Measurements from ENCODE around the gene KIF5B. TPM values are rescaled to one million over a fixed set of nuclear protein-coding genes. Genes with fewer than 3 reads are reported as not detected.
A peak's percentile ranks its signal among the peaks of the same experiment; 100 is the strongest.

The KIF5B gene
- total and polyA plus RNA-seq, 2 of the 4 experiments (the other 2 are of a cell fraction) = 33.5 to 68.5 TPM

- Histone ChIP-seq H2AK5ac (ENCODE audit: low read depth, low read length) (no peak overlapping the region), H3K9ac (ENCODE audit: low read depth, low read length) (no peak overlapping the region), H3K4me2 (ENCODE audit: low read depth, low read length) (no peak overlapping the region), H3K18ac (ENCODE audit: low read depth, low read length) (no peak overlapping the region), H2BK15ac (ENCODE audit: low read depth, low read length) (no peak overlapping the region), H3K23ac (ENCODE audit: low read depth, low read length) (no peak overlapping the region), H3K4me3 (ENCODE audit: insufficient read depth, low read depth, low read length) (no peak overlapping the region), H2BK120ac (ENCODE audit: low read depth, low read length) (no peak overlapping the region), H4K5ac (ENCODE audit: low read depth, low read length) (no peak overlapping the region), H3K4ac (ENCODE audit: low read depth, low read length) (no peak overlapping the region), H4K91ac (ENCODE audit: insufficient read depth, low read depth, low read length) (no peak overlapping the region), H3K36me3 (ENCODE audit: control insufficient read depth, insufficient read depth, low read length) (peaks cover 6% of the 10 kb centered on the region), H2AFZ (replicated peaks; ENCODE audit: low read length, poor library complexity) (no peak overlapping the region), H4K20me1 (ENCODE audit: insufficient read depth, low read length) (peaks cover 4% of the 10 kb centered on the region; the same call in 1 of the 2 replicates), H3K4me1 (ENCODE audit: control insufficient read depth, insufficient read depth, low read length) (peaks cover 3% of the 10 kb centered on the region; the same call in 1 of the 2 replicates), H4K8ac (ENCODE audit: low read depth in 2 of 2, low read length in 2 of 2) (no peak overlapping the region), H2BK5ac (ENCODE audit: low read depth, low read length, poor library complexity, severe bottlenecking) (no peak overlapping the region), H3K79me1 (ENCODE audit: low read depth in 1 of 2, low read length in 2 of 2) (peaks cover 0 to 10% of the 10 kb centered on the region in 2 experiments; a peak in 1 of 4 replicates), H3K27me3 (ENCODE audit: control insufficient read depth, insufficient read depth, low read length) (no peaks in the 10 kb centered on the region), H3K27ac (ENCODE audit: insufficient read depth, low read length) (no peak overlapping the region), H3K9me1 (ENCODE audit: insufficient read depth, low read length) (peaks cover 10% of the 10 kb centered on the region), H3K14ac (replicated peaks; ENCODE audit: low read depth, low read length) (no peak overlapping the region), H2AK9ac (replicated peaks; ENCODE audit: low read depth, low read length, poor library complexity) (no peak overlapping the region), H3K9me3 (ENCODE audit: control insufficient read depth, insufficient read depth, low read length) (no peaks in the 10 kb centered on the region), H2BK20ac (ENCODE audit: low read depth, low read length) (no peak overlapping the region), H3K56ac (ENCODE audit: extremely low read depth, insufficient read depth, low read length) (no peak overlapping the region)
- no TSS peak for BruUV-seq (replicated peaks)
- DNase-seq = peak; percentile 40
- POLR2A ChIA-PET (ENCODE audit: unreplicated experiment) = interaction anchor here (0.6 kb wide), 1 partner anchor 193 kb away, joined by 4 read pairs; no protein-coding TSS in a partner anchor
- CTCF ChIA-PET = interaction anchor here (0.6 kb wide), 1 partner anchor 74 kb away, joined by 4 read pairs; no protein-coding TSS in a partner anchor
- 36 to 100% methylated on average over 1 to 2 of the region's 4 CpGs for WGBS, 2 experiments (ENCODE audit: extremely low coverage in 2 of 2, insufficient read length in 1 of 2)
- in situ Hi-C loops (cut with MboI; ENCODE audit: low sequenced_read_pairs) = no loop called here
- TF ChIP-seq CEBPB (IDR thresholded peaks at IDR 0.05; ENCODE audit: low read depth, low read length) = no peak
- TF ChIP-seq BHLHE40 (IDR thresholded peaks at IDR 0.05; ENCODE audit: low read depth, low read length) = no peak
- TF ChIP-seq USF2 (IDR thresholded peaks at IDR 0.05; ENCODE audit: low read depth, low read length) = no peak
- no peak for TF ChIP-seq RFX5 (IDR thresholded peaks at IDR 0.05; ENCODE audit: low read depth, low read length)
- no peak for TF ChIP-seq MAZ (IDR thresholded peaks at IDR 0.05; ENCODE audit: borderline replicate concordance, low read depth, low read length)
- TF ChIP-seq, protein P1, sequence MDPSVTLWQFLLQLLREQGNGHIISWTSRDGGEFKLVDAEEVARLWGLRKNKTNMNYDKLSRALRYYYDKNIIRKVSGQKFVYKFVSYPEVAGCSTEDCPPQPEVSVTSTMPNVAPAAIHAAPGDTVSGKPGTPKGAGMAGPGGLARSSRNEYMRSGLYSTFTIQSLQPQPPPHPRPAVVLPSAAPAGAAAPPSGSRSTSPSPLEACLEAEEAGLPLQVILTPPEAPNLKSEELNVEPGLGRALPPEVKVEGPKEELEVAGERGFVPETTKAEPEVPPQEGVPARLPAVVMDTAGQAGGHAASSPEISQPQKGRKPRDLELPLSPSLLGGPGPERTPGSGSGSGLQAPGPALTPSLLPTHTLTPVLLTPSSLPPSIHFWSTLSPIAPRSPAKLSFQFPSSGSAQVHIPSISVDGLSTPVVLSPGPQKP (IDR thresholded peaks at IDR 0.05; ENCODE audit: borderline replicate concordance, low read depth, low read length) = no peak
- TF ChIP-seq RCOR1 (IDR thresholded peaks at IDR 0.05; ENCODE audit: insufficient replicate concordance, low read length) = no peak
- no peak for TF ChIP-seq SMC3 (IDR thresholded peaks at IDR 0.05; ENCODE audit: low read depth, low read length)
- TF ChIP-seq MAFK (IDR thresholded peaks at IDR 0.05; ENCODE audit: low read depth, low read length) = no peak
- TF ChIP-seq, protein P2, sequence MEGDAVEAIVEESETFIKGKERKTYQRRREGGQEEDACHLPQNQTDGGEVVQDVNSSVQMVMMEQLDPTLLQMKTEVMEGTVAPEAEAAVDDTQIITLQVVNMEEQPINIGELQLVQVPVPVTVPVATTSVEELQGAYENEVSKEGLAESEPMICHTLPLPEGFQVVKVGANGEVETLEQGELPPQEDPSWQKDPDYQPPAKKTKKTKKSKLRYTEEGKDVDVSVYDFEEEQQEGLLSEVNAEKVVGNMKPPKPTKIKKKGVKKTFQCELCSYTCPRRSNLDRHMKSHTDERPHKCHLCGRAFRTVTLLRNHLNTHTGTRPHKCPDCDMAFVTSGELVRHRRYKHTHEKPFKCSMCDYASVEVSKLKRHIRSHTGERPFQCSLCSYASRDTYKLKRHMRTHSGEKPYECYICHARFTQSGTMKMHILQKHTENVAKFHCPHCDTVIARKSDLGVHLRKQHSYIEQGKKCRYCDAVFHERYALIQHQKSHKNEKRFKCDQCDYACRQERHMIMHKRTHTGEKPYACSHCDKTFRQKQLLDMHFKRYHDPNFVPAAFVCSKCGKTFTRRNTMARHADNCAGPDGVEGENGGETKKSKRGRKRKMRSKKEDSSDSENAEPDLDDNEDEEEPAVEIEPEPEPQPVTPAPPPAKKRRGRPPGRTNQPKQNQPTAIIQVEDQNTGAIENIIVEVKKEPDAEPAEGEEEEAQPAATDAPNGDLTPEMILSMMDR (conservative IDR thresholded peaks at IDR 0.05; ENCODE audit: low read depth, low read length) = no peak
- TF ChIP-seq NFE2L2 (IDR thresholded peaks at IDR 0.05; ENCODE audit: low read depth, low read length) = no peak
- no peak for TF ChIP-seq RAD21 (IDR thresholded peaks at IDR 0.05; ENCODE audit: low read length)
- TF ChIP-seq POLR2A (IDR thresholded peaks at IDR 0.05; ENCODE audit: low read depth, low read length) = no peak
- no peak for TF ChIP-seq MXI1 (IDR thresholded peaks at IDR 0.05; ENCODE audit: borderline replicate concordance, low read depth, low read length)
- dilution Hi-C loops (cut with HindIII; ENCODE audit: low sequenced_read_pairs, unreplicated experiment) = no loop called here
- peak; percentile 48 for ATAC-seq (ENCODE audit: low read depth)
- intact Hi-C loops (cut with micrococcal nuclease) = loop anchor here (10.0 kb wide), 1 partner anchor 1276 kb away; no protein-coding TSS in a partner anchor
These were observed 55.3 kb downstream of the KIF5B start for GRCh38 chr10:32000937-32001336.
